K562 (cell line): ENCODE data around the gene MYH9. TPM values are rescaled to one million over a fixed set of nuclear protein-coding genes. Genes with fewer than 3 reads are reported as not detected.

Experiments
- ETV1 ChIP-seq: fragments of 450-650 bp; conservative IDR thresholded peaks from 2 replicates; pipeline ENCODE4 v1.6.1; 2016; ENCODE audit warnings: missing genetic modification characterization, control low read depth, low read depth, missing compliant biosample characterization
- FOXJ3 ChIP-seq: sonication (generic); formaldehyde crosslinking; IDR thresholded peaks from 2 replicates; pipeline ENCODE4 v1.4.0; 2020; ENCODE audit warnings: mild to moderate bottlenecking, missing genetic modification reagents
- ID3 ChIP-seq, 2 experiments: fragments of 250-450 bp in 1 of 2; fragments of 450-650 bp in 1 of 2; sonication (Bioruptor Pico) in 1 of 2; IDR thresholded peaks; 2 replicates each; pipeline versions ENCODE4 v1.6.1 to v1.8.0; 2016 to 2021; ENCODE audit warnings: mild to moderate bottlenecking in 2 of 2, moderate library complexity in 2 of 2, missing compliant biosample characterization in 1 of 2, missing genetic modification characterization in 1 of 2
- IFI16 ChIP-seq: fragments of 250-450 bp; sonication (Bioruptor Pico); IDR thresholded peaks from 2 replicates; pipeline ENCODE4 v2.1.2; 2022; ENCODE audit warnings: mild to moderate bottlenecking, inconsistent platforms
- NBN ChIP-seq: fragments of 450-650 bp; IDR thresholded peaks from 2 replicates; pipeline ENCODE4 v1.6.1; 2016; ENCODE audit warnings: low read depth, mild to moderate bottlenecking
- SOX6 ChIP-seq: fragments of 450-650 bp; IDR thresholded peaks from 2 replicates; pipeline ENCODE4 v1.6.1; 2014; ENCODE audit warnings: mild to moderate bottlenecking
- TCF3 ChIP-seq: sonication (generic); formaldehyde crosslinking; IDR thresholded peaks from 2 replicates; pipeline ENCODE4 v1.4.0; 2020; ENCODE audit warnings: mild to moderate bottlenecking, missing genetic modification reagents
- TRIM24 ChIP-seq, 2 experiments: fragments of 450-650 bp; IDR thresholded peaks; 2 replicates each; pipeline ENCODE4 v1.6.1; 2016
- ZFP30 ChIP-seq: fragments of 250-450 bp; sonication (Bioruptor Pico); IDR thresholded peaks from 2 replicates; pipeline ENCODE4 v1.8.0; 2022; ENCODE audit warnings: moderate library complexity, mild to moderate bottlenecking, inconsistent platforms, borderline replicate concordance
- ZNF224 ChIP-seq: sonication (generic); formaldehyde crosslinking; IDR thresholded peaks from 2 replicates; pipeline ENCODE4 v1.8.0; 2022; ENCODE audit warnings: mild to moderate bottlenecking, missing genetic modification reagents
- polyA plus RNA-seq, 8 experiments: library from polyadenylated mRNA; depleted of rRNA in 4 of 8; stranded (reverse) in 5 of 8; unstranded in 3 of 8; fragments of >200 nt; fragmentation: Nextera tagmentation in 2 of 8; fragmentation: Illumina TruSeq in 1 of 8; extraction: Ambion mirVana in 2 of 8; extraction: Trizol in 1 of 8; gene quantifications; 2 replicates each; pipeline versions ENCODE4 v1.2.1 to v1.2.3, GENCODE V29; 2011 to 2014; ENCODE audit warnings: inconsistent platforms in 1 of 8, missing spikeins in 1 of 8
- total RNA-seq, 7 experiments: library from RNA; depleted of rRNA in 6 of 7; stranded (reverse); fragments of >200 nt in 6 of 7; fragmentation: Illumina TruSeq in 2 of 7; extraction: Trizol in 2 of 7; gene quantifications; 2 replicates each; pipeline versions ENCODE4 v1.2.1 to v1.2.3, GENCODE V29; 2011 to 2021; ENCODE audit warnings: low replicate concordance in 1 of 7
- TF ChIP-seq, protein P1 (sequence below): fragments of 450-650 bp; IDR thresholded peaks from 2 replicates; pipeline ENCODE4 v1.6.1; 2018; ENCODE audit warnings: mild to moderate bottlenecking, low read depth; ENCODE audit not compliant: partially characterized antibody
- TF ChIP-seq, protein P2 (sequence below): sonication (generic); formaldehyde crosslinking; IDR thresholded peaks from 2 replicates; pipeline ENCODE4 v1.8.1; 2023; ENCODE audit warnings: mild to moderate bottlenecking, missing genetic modification reagents
- TF ChIP-seq, protein P3 (sequence below): fragments of 450-650 bp; formaldehyde crosslinking; IDR thresholded peaks from 2 replicates; pipeline ENCODE4 v1.4.0; 2020; ENCODE audit warnings: mild to moderate bottlenecking, moderate library complexity
- TF ChIP-seq, protein P4 (sequence below), 3 experiments: fragments of 200-800 bp in 1 of 3; fragments of 250-450 bp in 1 of 3; fragments of 450-650 bp in 1 of 3; sonication (Bioruptor Pico) in 1 of 3; sonication (Bioruptor generic) in 1 of 3; formaldehyde crosslinking in 1 of 3; IDR thresholded peaks; 2 replicates each; pipeline versions ENCODE4 v1.6.1 to v1.8.0; 2016 to 2022; ENCODE audit warnings: mild to moderate bottlenecking in 2 of 3, missing genetic modification characterization in 2 of 3, missing compliant biosample characterization in 1 of 3, moderate library complexity in 1 of 3

MYH9 gene
- total and polyA plus RNA-seq, 9 of the 15 experiments (the other 6 are each of a cell fraction or from before 2014, with no cell fraction given), result 0.71 to 111 (median 24.6) TPM

DNA sequence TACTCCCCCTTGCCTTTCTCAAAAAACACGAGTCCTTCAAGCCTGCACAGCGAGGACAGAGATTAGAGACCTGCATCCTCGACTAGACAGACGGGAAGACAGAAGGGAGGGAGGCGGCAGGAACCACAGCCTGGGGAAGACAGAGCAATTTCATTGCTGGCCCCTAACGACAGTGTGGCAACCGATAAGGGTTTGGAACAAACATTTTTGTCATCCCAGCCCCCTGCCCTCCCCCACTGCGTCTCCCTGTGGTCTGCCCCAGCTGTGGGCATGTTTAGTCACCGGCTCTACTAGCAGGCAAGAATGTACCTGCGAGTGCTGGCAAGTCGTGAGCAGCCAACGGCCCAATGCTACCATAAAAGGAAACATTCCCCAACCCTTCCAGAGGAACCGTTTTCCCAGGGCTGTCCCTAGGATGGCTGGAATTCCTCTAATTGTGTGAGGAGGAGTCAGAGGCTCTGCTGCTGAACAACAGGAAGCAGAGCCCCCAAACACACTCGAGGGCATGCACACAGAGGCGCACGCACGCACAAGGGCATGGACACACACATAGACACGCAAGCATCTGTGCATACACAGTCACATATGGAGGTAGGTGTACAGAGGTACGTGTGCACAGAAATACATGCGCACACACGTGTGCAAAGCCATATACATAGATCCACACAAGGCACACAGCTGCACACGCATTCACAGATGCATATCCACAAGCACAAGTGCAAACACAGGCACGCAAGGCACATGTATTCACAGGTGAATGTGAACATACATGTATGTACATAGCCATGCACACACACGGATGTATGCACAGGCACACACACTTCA, 58.3 kb downstream of the MYH9 start (continued):
- TF ChIP-seq ID3 (CRISPR knock-in tag; IDR thresholded peaks at IDR 0.05), result no peak
- TF ChIP-seq ID3 (tag; IDR thresholded peaks at IDR 0.05), result no peak
- TF ChIP-seq ZFP30 (CRISPR knock-in tag), result no peak
- TF ChIP-seq TRIM24 (IDR thresholded peaks at IDR 0.05), result no peak
- peak; percentile 74 for TF ChIP-seq SOX6
- peak; percentile 72 for TF ChIP-seq TCF3 (CRISPR knock-in tag)
- TF ChIP-seq NBN, result no peak
- TF ChIP-seq, protein P1, sequence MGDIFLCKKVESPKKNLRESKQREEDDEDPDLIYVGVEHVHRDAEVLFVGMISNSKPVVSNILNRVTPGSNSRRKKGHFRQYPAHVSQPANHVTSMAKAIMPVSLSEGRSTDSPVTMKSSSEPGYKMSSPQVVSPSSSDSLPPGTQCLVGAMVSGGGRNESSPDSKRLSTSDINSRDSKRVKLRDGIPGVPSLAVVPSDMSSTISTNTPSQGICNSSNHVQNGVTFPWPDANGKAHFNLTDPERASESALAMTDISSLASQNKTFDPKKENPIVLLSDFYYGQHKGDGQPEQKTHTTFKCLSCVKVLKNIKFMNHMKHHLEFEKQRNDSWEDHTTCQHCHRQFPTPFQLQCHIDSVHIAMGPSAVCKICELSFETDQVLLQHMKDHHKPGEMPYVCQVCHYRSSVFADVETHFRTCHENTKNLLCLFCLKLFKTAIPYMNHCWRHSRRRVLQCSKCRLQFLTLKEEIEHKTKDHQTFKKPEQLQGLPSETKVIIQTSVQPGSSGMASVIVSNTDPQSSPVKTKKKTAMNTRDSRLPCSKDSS, result no peak
- no peak for TF ChIP-seq IFI16 (CRISPR knock-in tag)
- TF ChIP-seq ETV1 (tag), result no peak
- TF ChIP-seq, protein P2, sequence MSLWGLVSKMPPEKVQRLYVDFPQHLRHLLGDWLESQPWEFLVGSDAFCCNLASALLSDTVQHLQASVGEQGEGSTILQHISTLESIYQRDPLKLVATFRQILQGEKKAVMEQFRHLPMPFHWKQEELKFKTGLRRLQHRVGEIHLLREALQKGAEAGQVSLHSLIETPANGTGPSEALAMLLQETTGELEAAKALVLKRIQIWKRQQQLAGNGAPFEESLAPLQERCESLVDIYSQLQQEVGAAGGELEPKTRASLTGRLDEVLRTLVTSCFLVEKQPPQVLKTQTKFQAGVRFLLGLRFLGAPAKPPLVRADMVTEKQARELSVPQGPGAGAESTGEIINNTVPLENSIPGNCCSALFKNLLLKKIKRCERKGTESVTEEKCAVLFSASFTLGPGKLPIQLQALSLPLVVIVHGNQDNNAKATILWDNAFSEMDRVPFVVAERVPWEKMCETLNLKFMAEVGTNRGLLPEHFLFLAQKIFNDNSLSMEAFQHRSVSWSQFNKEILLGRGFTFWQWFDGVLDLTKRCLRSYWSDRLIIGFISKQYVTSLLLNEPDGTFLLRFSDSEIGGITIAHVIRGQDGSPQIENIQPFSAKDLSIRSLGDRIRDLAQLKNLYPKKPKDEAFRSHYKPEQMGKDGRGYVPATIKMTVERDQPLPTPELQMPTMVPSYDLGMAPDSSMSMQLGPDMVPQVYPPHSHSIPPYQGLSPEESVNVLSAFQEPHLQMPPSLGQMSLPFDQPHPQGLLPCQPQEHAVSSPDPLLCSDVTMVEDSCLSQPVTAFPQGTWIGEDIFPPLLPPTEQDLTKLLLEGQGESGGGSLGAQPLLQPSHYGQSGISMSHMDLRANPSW (CRISPR knock-in tag), result no peak
- TF ChIP-seq FOXJ3, result peak; percentile 60; the same call in 1 of the 2 replicates
- TF ChIP-seq, protein P3, sequence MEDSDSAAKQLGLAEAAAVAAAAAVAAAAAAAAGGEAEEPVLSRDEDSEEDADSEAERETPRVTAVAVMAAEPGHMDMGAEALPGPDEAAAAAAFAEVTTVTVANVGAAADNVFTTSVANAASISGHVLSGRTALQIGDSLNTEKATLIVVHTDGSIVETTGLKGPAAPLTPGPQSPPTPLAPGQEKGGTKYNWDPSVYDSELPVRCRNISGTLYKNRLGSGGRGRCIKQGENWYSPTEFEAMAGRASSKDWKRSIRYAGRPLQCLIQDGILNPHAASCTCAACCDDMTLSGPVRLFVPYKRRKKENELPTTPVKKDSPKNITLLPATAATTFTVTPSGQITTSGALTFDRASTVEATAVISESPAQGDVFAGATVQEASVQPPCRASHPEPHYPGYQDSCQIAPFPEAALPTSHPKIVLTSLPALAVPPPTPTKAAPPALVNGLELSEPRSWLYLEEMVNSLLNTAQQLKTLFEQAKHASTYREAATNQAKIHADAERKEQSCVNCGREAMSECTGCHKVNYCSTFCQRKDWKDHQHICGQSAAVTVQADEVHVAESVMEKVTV, result no peak
- TF ChIP-seq, protein P4, sequence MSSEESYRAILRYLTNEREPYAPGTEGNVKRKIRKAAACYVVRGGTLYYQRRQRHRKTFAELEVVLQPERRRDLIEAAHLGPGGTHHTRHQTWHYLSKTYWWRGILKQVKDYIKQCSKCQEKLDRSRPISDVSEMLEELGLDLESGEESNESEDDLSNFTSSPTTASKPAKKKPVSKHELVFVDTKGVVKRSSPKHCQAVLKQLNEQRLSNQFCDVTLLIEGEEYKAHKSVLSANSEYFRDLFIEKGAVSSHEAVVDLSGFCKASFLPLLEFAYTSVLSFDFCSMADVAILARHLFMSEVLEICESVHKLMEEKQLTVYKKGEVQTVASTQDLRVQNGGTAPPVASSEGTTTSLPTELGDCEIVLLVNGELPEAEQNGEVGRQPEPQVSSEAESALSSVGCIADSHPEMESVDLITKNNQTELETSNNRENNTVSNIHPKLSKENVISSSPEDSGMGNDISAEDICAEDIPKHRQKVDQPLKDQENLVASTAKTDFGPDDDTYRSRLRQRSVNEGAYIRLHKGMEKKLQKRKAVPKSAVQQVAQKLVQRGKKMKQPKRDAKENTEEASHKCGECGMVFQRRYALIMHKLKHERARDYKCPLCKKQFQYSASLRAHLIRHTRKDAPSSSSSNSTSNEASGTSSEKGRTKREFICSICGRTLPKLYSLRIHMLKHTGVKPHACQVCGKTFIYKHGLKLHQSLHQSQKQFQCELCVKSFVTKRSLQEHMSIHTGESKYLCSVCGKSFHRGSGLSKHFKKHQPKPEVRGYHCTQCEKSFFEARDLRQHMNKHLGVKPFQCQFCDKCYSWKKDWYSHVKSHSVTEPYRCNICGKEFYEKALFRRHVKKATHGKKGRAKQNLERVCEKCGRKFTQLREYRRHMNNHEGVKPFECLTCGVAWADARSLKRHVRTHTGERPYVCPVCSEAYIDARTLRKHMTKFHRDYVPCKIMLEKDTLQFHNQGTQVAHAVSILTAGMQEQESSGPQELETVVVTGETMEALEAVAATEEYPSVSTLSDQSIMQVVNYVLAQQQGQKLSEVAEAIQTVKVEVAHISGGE (CRISPR knock-in tag; IDR thresholded peaks at IDR 0.05), result peak in 1 of 3 experiments; percentile 26; a peak in 2 of 6 replicates
- TF ChIP-seq ZNF224 (CRISPR knock-in tag), result no peak
